Measurements from ENCODE around the gene RHOBTB1.

DNA sequence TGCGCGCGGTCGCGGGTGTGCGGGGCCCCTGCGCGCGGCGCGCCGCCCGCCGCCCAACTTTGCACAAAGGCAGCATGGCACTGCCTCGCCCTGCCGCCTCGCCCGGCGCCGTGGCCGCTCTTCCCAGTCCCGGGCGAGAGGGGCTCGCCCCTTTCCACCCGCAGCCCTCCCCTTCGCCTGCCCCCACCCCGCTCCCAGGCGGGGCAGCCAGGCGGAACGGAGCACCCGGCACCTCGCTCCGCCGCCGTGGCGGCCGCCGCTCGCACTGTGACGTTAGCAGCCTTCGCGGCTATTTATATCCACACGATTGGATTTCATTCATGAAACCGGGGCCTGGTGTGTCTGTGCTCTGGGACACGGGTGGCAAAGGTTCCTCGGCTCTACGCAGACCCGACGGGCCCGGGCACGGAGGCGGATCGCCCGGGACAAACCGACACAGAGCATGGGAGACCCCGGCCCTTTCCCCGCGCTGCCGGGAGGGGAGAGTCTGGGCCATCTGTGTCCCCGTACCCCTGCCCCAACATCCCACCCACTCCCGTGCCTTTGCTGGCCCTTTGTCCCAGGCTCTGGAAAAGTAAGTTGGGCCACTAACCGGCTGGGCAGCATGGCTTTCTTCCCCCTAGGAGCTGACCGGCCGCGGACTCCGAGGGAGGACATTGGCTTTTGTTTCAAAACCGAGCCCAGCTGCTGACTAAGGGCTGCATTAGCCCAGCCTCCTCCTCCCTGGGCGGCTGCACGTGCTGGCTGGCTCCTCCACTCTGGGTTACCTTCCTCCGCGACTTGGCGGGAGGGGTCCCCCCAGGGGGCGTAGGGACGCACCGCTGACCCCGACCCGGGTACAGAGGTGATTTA lies at the start of gene RHOBTB1:
- TF ChIP-seq, protein P1, sequence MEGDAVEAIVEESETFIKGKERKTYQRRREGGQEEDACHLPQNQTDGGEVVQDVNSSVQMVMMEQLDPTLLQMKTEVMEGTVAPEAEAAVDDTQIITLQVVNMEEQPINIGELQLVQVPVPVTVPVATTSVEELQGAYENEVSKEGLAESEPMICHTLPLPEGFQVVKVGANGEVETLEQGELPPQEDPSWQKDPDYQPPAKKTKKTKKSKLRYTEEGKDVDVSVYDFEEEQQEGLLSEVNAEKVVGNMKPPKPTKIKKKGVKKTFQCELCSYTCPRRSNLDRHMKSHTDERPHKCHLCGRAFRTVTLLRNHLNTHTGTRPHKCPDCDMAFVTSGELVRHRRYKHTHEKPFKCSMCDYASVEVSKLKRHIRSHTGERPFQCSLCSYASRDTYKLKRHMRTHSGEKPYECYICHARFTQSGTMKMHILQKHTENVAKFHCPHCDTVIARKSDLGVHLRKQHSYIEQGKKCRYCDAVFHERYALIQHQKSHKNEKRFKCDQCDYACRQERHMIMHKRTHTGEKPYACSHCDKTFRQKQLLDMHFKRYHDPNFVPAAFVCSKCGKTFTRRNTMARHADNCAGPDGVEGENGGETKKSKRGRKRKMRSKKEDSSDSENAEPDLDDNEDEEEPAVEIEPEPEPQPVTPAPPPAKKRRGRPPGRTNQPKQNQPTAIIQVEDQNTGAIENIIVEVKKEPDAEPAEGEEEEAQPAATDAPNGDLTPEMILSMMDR (IDR thresholded peaks at IDR 0.05), result peak in 1 of 3 experiments; percentile 5
- no peak for TF ChIP-seq POLR2A (IDR thresholded peaks at IDR 0.05)
